CD4-positive, alpha-beta T cell treated with Interleukin-15 for 1 hour (primary cell): ENCODE results near the gene OGFOD1.

ENCODE experiments used
- DNase-seq: peaks from one replicate; pipeline ENCODE4 v3.0.0-alpha.2; 2020

Gene OGFOD1

GRCh38 chr16:56428091-56428490 is 23.3 kb upstream of the OGFOD1 start:
- no peak for DNase-seq

GRCh38 chr16:56436258-56436657 is 15.1 kb upstream of the OGFOD1 start:
- no peak for DNase-seq

- DNase-seq, result no peak
Measured at GRCh38 chr16:56438038-56438437, 13.3 kb upstream of the OGFOD1 start.

- no peak for DNase-seq
Measured at GRCh38 chr16:56447286-56447685, 4.1 kb upstream of the OGFOD1 start.

GRCh38 chr16:56448005-56448404 is 3.3 kb upstream of the OGFOD1 start:
- no peak for DNase-seq

GRCh38 chr16:56450275-56450985 is 924 bp upstream of the OGFOD1 start:
- no peak for DNase-seq

DNA sequence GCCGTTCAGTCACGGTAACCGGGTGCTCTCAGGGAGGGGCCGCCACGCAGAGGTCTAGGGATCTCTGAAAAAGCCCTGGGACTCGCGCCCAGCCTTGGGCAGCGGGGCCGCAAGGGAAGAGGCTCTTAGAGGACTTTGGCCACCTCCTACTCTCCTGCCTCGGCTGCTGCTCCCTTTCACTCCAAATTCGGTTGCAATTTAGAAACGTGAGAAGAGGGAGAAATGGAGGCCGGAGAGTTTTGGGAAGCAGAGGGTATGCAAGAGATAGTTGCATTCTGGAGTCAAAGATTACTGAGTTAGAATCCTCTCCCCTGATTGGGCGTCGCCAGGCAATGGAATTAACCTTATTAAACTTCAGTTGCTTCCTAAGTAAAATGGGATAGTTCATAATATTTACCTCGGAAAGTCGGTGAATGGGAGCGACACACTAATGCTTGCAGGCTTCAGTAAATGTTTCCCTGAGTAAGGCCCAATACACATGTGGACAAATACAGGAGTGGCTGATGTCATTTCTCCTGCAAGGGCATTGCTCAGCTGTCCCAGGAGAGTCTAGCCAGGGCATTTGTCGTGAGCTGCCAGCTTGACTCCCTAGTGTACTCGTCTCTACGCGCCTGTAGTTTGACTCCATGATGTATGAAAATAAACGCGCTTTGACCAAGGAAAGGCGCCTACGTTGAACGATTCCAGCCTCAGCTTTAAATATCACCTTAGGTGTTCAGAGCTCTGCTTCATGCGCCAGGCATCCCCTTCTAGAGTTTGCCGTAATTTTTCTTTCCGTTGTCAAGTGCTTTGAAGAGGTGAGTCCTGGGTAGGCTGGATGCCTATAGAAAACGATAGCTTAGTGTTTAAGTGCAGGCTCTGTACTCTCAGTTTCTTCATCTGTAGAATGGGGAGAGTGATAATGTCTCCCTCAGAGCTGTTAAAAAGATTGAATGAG is 667 bp downstream of the OGFOD1 start:
- no peak for DNase-seq

DNA sequence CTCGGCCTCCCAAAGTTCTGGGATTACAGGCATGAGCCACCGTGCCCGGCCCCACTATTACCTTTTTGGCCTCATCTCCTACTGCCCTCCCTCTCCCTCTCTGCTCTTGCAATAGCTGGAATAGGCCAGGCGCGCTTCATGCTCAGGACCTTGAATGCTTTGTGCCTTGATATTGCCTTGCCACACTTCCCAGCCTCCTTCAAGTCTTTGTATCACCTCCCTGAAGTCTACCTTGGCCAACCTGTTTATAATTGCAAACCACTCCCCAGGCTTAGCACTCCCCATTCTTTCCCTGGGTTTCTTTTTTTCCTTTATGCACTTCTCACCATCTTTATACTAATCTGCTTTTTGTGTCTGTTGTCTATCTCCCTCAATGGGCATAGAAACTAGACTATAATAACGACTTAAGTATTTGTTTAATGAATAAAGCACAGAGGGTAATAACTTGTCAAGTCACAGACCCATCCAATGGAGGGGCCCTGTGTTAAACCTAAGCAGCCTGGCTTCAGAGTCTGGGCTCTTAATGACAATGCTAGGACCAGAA is 6.6 kb downstream of the OGFOD1 start:
- no peak for DNase-seq

DNA sequence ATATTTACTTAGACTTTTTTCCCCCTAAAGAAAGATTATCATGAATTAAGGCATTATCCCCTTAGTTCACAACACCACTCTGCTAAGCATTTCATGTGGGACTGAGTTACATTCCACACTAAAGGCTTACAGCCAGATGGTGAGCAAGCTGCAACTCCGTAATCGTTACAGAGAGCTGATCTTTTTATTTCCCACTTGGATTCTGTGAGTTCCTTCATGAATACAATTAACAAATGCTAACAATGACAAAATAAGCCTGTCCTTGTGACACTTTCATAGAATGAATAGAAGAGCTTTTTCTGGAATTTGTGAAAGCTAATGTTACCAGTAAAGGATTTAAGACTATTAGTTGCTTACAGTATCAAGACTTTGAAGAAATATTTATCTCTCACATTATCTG is 8.7 kb downstream of the OGFOD1 start:
- DNase-seq, result no peak

GRCh38 chr16:56462064-56462796 is 10.9 kb downstream of the OGFOD1 start:
- no peak for DNase-seq

DNA sequence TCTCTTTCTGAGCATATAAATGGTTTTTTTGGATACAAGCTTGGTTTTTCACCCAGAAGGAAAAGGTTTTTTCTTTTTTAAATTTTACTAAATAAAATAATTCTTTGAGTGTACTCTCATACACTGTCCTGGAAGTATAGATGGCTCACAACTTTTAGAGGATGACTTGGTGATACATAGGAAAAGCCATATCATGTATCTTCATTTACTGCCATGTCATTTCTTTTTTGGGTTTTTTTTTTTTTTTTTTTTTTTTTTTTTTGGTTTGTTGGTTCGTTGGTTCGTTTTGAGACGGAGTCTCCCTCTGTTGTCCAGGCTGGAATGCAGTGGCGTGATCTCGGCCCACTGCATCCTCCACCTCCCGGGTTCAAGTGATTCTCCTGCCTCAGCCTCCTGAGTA is 11.8 kb downstream of the OGFOD1 start:
- no peak for DNase-seq

GRCh38 chr16:56466344-56466743 is 15.0 kb downstream of the OGFOD1 start:
- DNase-seq, result no peak

DNA sequence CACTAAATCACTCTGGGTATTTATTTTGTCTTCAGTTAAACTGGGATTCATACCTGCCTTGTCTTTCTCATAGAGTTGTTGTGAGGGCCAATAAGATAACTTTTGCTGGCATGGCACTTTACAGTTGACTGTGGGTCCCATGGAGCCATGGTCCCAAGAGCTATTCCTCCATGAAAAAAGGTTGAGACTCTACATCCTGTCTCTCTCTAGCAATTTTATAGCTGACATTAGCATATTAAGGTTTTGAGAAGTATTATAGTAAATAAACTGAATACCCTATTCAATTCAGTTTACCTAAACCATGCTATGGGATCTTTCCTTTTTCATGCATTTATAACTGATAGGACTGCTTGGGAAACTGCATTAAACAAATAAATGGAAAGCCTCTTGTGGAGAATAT is 17.4 kb downstream of the OGFOD1 start:
- no peak for DNase-seq

DNA sequence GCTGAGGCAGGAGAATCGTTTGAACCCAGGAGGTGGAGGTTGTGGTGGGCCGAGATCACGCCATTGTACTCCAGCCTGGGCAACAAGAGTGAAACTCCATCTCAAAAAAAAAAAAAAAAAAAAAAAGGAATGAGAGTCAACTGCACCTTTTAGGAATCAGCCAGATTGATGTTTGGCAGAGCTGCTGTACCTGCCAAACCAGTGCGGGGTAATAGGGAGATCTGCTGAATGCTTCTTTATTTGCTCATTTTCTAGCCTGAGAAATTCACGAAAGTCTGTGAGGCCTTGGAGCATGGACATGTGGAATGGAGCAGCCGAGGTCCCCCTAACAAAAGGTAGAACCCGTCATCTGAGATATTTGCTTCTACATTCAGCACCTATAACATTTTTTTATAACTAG is 18.4 kb downstream of the OGFOD1 start:
- no peak for DNase-seq

DNA sequence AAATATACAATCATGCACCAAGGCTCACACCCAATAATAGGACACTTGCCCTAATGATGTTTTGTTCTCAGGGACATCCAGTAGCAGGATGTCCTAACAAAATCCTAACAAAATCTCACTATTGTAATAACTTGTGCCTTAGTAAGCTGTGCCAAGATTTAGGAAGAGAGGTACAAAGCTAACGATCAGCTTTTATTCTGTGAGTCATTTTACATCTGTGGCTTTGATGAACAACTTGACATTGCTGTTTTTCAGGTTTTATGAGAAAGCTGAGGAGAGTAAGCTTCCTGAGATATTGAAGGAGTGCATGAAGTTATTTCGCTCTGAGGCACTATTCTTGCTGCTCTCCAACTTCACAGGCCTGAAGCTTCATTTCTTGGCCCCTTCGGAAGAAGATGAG is 18.9 kb downstream of the OGFOD1 start:
- no peak for DNase-seq

DNA sequence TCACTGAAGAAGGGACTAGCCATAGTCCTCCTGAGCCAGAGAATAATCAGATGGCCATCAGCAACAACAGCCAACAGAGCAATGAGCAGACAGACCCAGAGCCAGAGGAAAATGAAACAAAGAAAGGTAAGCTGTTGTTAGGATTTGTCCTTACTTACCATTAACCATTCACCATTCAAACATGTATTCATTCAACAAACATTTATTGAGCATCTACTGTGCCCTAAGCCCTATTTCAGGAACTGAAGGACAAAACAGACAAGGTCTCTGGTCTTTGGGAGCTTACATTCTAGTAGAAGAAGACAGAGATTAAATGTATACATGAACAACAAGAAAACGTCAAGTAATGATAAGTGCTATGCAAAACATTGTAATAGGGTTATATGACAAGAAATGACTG is 19.3 kb downstream of the OGFOD1 start:
- no peak for DNase-seq

- no peak for DNase-seq
Measured at GRCh38 chr16:56475201-56475600, 23.8 kb downstream of the OGFOD1 start.

- no peak for DNase-seq
Measured at GRCh38 chr16:56477096-56477878, 25.9 kb downstream of the OGFOD1 start.

GRCh38 chr16:56478281-56479049 is 27.1 kb downstream of the OGFOD1 start:
- DNase-seq, result no peak

GRCh38 chr16:56479469-56479868 is 28.1 kb downstream of the OGFOD1 start:
- no peak for DNase-seq

DNA sequence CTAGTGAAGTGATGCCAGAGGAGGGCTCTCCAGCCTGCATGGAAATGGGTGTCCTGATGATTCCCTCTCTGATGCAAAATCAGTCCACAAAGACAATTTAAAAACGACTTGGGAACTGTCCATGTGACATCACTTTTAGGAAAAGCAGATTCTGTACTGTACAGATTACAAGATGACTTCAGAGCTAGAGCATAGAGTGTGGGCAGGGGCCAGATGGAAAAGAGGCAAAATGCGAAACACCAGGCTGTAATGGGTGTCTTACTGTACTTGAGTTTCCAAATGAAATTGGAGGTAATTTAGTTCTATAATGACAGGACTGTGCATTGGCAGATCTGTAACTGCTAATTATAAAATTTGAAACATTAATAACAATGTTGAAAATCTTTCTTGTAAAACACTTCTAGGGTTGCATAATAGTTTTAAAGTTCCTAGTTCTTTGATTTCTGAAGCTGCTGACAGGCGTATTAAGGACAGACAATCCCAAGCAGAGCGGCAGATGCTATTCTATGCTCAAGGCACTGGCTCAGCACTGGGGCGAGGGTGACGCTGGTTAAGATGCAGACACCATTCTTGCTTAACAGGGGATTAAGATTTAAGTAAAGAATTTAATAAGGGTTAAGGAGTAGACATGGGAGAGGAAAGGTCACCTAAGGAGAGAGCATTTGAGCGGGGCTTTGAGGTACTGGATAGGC is 29.6 kb downstream of the OGFOD1 start:
- no peak for DNase-seq
